ENCODE results near the gene LMNTD2.

Gene LMNTD2, protein sequence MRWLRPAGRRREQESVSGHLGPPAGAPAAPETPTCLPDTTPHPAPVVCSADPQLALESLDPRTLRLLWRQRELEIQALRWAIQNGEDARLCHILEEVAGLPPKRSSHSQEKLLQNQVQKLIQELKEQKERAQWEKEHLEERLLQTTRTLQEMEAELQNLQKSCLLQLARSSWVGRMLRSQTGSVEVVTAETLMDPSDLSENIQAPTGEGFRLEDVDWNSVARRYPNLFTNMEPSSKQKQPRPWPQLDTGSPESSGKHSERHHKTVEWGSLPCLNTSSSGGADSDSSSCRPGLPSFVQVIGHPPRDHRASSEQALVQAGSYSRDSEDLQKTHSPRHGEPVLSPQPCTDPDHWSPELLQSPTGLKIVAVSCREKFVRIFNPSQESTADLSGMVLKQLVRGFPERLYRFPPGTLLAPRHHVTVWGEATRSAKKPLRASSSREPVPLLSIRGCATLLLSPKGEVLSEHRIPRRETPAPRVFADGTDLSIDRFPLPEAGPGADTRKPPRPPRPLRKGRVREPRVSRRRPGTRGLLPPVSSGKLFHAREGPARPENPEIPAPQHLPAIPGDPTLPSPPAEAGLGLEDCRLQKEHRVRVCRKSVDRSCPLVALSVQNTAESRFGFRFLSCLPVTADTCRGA

DNA sequence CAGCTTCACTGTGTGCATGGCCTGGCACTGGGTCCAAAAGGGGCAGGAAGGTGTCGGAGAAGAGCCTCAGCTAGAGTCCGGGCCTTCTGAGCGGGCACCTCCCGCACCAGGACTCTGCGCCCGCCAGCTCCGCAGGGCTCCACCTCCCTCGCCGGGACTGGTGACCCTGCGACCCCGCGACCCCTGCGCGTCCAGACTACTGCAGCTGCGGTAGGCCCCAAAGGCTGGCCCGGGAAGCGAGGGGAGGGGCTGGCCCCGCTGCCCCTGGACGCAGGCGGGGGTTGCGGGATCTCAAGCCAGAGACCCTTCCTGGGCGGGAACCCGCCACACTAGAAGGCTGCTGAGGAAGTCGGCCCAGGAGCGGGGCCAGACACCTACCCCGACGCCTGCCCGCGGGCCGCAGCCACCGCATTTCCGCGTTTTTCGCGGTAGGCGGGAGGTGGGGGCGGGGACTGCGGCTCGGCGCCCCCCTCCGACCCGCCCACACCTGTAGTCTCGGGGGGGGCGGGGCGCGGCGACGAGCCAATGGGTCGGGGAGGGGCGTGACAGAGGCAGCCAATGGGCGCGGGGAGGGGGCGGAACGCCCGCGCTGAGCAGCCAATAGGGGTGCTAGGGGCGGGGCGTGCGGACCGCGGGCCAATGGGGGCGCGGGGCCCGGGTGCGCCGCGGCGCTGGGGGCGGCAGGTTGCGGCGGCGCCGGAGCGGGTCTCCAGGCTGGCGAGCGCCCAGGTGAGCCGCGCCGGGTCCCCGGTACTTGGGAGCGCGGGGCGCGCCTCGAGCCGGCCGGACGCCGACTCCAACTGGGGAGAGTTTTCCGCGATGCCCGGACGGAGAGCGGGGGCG, at the start of gene LMNTD2, which contains the start of gene RASSF7:
Gene LMNTD2, minus strand, starts transcription at position 434 of the 843 bp plus-strand sequence. Its CDS starts 22 bp downstream, at position 412.
Gene RASSF7, plus strand, starts transcription at position 666 of the 843 bp plus-strand sequence. CDS start 799 bp downstream, outside the sequence.
- peak; percentile 96 for DNase-seq

DNA sequence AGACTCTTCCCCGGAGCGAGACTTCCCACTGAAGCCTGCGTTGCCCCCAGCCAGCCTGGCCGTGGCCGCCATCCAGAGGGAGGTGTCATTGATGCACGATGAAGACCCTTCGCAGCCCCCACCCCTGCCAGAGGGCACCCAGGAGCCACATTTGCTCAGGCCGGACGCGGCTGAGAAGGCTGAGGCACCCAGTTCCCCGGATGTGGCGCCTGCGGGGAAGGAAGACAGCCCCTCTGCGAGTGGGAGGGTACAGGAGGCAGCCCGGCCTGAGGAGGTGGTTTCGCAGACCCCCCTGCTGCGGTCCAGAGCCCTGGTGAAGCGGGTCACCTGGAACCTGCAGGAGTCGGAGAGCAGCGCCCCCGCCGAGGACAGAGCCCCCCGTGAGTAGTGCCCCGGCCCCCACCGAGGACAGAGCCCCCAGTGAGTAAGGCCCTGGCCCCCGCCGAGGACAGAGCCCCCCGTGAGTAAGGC, 48.8 kb upstream of the LMNTD2 start:
- DNase-seq: no peak

DNA sequence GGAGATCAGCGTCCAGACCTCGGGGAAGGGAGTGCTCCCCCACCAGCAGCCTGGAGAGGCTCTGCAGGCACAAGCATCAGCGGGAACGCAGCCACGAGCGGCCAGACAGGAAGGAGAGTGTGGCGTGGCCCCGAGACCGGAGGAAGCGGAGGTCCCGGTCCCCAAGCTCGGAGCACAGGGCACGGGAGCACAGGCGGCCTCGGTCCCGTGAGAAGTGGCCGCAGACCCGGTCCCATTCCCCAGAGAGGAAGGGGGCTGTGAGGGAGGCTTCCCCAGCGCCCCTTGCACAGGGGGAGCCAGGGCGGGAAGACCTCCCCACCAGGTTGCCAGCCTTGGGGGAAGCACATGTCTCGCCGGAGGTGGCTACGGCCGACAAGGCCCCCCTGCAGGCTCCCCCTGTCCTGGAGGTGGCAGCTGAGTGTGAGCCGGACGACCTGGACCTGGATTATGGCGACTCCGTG, 48.3 kb upstream of the LMNTD2 start:
- DNase-seq: no peak

DNA sequence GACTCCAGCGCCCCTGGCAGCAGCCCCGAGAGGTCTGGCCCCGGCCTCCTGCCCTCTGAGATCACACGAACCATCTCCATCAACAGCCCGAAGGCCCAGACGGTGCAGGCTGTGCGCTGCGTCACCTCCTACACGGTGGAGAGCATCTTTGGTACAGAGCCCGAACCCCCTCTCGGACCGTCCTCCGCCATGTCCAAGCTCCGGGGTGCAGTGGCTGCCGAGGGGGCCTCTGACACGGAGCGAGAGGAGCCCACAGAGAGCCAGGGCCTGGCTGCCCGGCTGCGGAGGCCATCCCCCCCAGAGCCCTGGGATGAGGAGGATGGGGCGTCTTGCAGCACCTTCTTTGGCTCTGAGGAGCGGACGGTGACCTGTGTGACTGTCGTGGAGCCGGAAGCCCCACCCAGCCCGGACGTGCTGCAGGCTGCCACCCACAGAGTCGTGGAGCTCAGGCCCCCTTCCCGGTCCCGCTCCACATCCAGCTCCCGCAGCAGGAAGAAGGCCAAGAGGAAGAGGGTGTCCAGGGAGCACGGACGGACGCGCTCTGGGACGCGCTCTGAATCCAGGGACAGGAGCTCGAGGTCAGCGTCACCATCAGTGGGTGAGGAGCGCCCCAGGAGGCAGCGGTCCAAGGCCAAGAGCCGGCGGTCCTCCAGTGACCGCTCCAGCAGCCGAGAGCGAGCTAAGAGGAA, 47.6 kb upstream of the LMNTD2 start:
- no peak for DNase-seq

DNA sequence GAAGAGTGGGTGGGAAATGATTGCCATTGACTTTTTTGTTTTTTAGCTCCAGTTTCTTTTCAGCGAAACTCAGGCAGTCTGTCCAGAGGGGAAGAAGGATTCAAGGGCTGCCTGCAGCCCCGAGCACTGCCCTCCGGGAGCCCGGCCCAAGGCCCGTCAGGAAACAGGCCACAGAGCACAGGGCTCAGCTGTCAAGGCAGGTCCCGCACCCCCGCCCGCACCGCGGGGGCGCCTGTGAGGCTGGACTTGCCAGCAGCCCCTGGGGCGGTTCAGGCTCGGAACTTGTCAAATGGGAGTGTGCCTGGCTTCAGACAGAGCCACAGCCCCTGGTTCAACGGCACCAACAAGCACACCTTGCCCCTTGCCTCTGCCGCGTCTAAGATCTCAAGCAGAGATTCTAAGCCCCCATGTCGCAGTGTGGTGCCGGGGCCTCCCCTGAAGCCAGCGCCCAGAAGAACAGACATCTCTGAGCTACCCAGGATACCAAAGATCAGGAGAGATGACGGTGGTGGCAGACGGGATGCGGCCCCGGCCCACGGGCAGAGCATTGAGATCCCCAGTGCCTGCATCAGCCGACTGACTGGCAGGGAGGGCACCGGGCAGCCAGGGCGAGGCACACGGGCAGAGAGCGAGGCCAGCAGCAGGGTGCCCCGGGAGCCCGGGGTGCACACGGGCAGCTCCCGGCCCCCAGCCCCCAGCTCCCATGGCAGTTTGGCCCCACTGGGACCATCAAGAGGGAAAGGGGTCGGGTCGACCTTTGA, 46.7 kb upstream of the LMNTD2 start:
- no peak for DNase-seq

DNA sequence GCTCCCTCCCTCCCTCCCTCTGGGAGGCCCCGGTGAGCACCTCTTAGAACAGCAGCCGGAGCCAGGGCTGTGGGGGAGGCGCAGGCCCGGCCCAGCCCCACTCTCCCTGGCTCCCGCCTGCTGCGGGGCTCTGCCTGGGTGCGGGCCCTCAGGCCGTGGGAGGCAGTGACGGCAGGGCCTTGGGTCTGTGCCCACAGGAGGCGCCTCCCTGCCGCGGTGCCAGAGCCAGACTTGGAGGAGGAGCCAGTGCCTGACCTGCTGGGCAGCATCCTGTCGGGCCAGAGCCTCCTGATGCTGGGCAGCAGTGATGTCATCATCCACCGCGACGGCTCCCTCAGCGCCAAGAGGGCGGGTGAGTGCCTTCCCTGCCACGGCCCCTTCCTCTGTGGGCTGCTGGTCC, 45.7 kb upstream of the LMNTD2 start:
- DNase-seq: no peak

DNA sequence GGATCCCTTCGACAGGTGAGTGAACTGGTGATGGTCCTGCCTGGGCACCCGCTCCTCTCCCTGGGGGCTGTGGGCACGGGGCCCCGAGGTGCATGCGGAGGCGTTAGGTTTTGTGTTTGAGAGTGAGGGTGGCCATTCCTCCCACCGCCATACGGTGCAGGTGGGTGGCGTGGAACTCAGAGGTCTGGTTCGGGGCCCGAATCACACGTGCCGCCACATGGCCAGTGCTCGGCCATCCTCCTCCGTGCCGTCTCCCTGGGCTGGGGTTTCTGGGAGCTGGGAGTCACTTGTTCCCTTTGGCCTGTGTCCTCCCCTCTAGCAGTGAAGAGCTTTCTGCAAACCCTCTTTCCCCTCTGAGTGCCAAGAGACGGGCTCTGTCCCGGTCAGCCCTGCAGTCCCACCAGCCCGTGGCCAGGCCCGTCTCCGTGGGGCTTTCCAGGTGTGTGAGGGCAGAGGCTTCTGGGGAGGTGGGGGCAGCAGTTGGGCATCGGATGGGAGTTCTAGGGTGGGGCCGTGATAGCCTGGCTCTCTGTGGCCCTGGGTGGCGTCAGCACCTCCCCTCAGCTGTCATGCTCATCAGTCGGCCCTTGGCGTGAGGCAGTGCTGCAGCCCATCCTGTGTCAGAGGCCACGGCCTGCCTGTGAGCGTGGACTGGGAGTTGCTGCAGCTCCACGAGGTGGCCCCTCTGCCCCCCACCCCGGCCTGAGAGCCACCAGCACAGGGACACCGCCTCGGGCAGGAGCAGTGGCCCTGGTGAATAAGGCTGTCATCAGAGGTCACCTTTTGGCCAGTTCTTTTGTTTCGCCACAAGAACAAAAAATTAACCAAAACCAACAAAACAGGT, 45.0 kb upstream of the LMNTD2 start:
- DNase-seq: no peak

DNA sequence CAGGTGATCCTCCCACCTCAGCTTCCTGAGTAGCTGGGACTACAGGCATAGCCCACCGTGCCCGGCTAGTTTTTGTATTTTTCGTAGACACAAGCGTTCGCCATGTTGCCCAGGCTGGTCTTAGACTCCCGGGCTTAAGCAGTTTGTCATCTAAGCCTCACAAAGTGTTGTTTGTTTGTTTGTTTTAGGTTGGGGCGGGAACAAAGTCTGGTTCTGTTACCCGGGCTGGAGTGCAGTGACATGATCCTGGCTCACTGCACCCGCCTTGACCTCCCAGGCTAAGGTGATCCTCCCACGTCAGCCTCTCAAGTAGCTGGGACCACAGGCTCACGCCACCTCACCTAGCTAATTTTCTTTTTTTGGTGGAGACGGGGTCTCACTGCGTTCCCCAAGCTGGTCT, 42.6 kb upstream of the LMNTD2 start:
- DNase-seq: no peak

DNA sequence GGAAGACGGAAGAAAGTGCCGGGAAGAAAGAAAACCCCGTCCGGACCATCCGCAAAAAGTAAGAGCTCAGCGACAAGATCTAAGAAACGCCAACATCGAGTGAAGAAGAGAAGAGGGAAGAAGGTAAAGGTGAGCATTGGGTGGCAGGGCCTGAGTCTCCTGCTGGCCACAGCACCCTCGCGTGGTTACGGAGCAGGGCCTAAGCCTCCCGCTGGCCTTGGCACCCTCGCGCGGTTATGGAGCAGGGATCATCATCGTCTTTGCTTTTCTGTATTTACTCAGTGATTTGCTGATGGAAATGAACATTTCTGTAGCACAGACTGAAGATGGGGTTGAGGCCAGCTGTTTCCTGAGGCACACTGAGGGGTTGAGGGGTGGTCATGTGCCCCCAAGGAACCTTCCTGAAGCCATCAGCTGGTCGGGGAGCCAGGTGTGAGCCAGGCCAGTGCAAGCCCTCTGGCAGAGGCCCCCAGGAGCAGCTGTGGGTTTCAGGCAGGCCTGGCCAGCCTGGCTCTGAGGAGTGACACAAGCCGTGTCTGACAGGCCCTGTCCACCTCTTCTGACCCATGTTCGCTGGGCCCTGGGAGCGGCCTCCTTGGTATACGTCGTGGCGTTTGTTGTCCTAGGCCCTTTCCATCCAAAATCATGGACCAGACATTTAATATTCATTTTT, 41.2 kb upstream of the LMNTD2 start:
- no peak for DNase-seq

DNA sequence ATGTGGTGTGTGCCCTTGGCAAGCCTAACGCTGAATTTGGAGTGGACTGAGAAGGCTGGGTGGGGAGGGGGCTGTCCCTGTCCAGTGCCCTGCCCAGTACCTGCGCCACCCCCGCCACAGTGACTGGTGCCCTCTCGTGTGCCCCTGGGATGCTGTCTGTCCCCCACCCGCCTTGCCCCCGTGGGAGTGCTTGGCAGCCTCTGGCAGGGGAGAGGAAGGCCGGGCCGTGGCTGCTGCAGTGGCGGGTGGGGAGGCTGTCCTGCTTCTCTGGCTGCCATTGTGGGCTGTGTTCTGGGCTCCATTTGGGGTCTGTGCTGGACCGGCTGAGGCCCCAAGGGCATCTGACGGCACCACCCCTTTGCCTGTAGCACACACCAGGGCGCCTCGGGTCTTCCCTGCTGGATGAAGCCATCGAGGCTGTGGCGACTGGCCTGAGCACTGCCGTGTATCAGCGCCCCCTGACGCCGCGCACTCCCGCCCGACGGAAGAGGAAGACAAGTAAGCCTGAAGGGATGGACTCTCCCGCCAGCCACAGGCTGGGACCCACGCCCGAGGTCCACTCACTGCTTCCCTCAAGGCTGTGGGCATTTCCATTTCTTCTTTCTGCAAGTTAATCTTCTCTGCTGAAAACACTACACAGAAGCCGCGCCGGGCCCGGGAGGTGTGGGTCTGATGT, 37.6 kb upstream of the LMNTD2 start:
- no peak for DNase-seq

DNA sequence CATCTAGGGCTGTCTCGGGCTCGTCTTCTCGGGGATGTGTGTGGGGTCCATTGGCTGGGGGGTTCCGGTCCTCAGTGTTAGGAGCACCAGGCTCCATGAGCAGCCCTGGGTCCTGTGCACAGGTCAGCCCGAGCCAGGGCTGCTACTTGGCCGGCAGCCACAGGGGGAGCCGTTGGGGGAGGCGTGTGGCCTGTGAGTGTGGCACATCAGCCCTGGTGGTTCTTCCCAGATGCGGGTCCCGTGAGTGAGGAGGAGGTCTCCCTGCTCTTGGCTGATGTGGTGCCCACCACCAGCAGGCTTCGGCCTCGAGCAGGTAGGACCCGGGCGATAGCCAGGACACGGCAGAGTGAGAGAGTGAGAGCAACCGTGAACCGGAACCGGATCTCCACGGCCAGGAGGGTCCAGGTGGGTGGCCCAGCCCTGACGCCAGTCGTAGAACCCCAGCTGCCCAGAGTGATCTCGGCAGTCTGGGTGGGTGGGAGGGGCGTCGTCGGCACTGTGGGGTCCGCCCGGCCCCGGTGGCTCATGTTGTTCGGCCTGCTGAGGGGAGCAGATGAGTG, 36.7 kb upstream of the LMNTD2 start:
- DNase-seq: no peak

DNA sequence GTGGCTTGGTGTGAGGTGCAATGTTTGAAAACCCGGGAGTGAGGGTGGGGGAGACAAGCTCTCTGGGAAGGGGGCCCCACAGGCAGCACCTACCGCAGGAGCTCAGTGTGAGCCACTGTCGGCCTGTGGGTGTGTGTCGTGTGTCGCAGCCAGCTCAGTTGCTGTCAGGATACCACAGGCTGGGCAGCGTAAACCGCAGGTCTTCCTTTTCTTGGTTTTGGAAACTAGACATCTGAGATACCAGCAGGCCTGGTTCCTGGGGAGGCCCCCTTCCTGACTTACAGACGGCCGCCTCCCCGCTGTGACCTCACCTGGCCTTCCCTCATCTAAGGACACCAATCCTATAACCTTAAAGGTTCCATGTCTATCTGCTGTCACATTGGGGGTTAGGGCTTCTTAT, 35.8 kb upstream of the LMNTD2 start:
- no peak for DNase-seq

DNA sequence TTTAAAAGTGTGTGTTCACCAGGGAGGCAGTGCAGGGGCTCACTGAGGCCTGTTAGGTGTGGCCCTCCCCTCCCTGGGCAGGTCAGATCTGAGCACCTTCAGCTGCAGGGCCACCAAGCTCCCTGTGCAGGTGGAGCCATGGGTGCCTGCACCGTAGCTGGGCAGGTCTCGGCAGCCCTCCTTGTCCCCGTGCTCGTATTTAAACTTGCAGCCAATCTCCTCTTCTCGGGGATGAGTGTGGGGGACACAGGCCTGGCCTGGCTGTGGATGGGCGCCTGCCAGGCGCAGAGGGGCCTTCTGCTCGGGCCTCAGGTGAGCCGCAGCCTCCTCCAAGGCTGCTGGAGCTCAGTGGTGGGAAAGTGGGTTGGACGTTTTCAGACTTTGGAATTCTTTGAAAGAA, 34.9 kb upstream of the LMNTD2 start:
- DNase-seq: no peak

DNA sequence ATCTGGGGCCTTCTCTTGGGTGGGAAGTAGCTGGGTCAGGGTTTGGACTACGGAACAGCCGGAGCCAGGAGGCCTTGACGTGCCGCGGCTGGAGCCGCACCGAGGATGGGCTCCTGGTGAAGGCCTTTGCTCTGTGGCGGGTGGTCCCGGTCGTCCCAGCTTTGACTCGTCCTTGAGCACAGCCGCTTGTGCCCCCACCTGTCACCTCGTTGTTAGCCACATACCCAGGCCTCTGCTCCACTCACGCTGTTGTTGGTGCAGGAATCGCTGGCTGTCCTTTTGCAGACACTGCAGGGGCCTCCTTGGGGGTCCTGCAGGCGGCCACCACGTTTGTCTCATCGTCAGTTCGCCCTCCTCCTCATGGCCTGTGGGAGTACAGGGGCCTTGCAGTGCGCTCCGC, 32.8 kb upstream of the LMNTD2 start:
- no peak for DNase-seq

DNA sequence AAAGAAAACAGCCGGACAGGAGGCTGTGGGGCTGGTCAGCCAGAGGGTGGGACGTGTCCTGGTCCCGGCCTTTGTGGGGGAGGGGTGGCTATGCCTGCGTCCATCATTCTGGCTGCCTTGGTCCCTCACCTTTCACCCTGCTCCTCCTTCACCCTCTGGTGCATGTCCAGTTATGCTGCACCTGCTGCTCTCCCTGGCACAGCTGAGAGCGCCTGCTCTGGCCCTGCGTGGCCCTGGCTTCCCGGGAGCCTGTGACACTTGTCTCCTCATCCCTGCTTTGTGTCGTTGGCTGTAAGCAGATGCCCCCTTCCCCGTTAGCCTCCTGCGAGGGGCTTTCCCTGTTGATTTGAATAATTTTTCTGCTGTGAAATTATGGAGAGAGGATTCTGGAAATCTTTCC, 32.4 kb upstream of the LMNTD2 start:
- DNase-seq: no peak

DNA sequence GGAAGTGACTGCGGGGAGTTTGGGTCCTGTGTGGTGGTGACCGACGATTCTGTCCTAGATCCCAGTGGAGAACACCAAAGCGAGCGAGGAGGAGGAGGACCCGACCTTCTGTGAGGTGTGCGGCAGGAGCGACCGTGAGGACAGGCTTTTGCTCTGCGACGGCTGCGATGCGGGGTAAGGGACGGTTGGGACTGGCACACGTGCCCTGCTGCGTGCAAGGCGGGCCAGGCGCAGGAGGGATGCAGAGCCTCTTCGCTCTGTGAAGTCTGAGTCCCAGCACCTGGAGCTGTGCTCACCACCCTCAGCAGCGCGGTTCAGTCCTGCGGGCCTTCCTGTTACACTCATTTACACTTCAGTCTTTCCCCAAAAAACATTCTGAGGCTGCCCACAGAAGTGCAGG, 32.0 kb upstream of the LMNTD2 start:
- DNase-seq: no peak

DNA sequence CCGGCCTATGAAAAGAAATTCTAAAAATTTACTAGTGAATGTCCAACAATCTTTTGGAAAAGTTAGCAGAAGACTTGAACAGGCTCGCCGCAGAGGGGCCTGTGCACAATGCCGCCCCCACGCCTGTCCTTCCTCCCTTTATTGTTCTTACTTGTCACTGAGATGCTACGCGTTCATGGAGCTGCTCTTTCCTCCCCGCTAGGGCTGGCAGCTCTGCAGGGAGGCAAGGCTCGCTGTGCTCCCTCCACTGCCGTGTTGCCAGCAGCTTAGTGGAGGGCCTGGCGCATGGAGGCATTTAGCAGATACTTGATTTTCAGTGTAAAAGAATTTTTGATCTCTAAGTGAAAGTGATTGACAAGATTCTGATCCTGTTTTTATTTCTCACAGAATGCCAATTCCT, 30.5 kb upstream of the LMNTD2 start:
- DNase-seq: no peak

DNA sequence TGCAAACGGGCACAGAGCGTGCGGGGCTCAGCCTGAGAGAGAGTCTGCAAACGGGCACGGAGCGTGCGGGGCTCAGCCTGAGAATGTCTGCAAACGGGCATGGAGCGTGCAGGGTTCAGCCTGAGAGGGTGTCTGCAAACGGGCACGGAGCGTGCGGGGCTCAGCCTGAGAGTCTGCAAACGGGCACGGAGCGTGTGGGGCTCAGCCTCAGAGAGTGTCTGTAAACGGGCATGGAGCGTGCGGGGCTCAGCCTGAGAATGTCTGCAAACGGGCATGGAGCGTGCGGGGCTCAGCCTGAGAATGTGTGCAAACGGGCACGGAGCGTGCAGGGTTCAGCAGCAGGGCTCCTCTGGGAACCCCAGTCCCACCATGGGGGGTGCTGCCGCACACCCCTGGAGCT, 29.3 kb upstream of the LMNTD2 start:
- DNase-seq: no peak

DNA sequence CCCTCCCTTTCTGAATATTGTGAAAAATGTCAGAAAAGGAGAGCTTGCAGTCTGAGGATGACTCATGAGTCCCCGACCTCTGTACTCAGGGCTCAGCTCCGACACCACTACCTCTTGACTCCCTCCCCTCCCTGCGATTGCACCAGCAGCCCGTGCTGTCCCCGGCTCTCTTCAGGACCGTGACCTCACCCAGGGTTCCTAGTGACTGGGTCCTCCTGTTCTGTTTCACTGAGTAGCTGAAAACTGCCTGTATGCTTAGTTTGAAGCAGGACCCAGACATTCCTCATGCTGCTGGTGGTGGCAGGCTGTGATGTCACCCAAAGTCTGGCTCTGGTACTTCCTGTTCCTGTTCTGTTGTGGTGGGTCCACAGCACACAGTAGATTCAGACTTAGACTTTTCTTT, 27.4 kb upstream of the LMNTD2 start:
- DNase-seq: peak; percentile 64

All from activated naive CD4-positive, alpha-beta T cell treated with Interleukin-2 at 50 U/mL for 16 hours (primary cell).